HG03457 (cell line): ENCODE measurements around the gene HCAR3.
"Not testable (repeated sequence)": the region's sequence is repeated elsewhere in the genome, so short reads cannot be mapped to it uniquely, and the experiment has no call there.

Source experiments
- ATAC-seq: cut with Tn5 transposase; IDR thresholded peaks from one replicate; pipeline ENCODE4 v1.9.1; 2021; ENCODE audit warnings: moderate number of reproducible peaks; ENCODE audit not compliant: unreplicated experiment

The HCAR3 gene

GRCh38 chr12:122724641-122725243 lies 8.1 kb upstream of the HCAR3 start:
- no peak for ATAC-seq

- ATAC-seq = no peak
These were observed 5.8 kb upstream of the HCAR3 start for GRCh38 chr12:122722387-122722786.

- ATAC-seq = no peak
These were observed 4.5 kb upstream of the HCAR3 start for GRCh38 chr12:122721057-122721545.

GRCh38 chr12:122715211-122715610 lies 1.4 kb downstream of the HCAR3 start:
- not testable (repeated sequence) for ATAC-seq

GRCh38 chr12:122713491-122714188 lies 3.0 kb downstream of the HCAR3 start:
- not testable (repeated sequence) for ATAC-seq

GRCh38 chr12:122711266-122711665 lies 5.3 kb downstream of the HCAR3 start:
- ATAC-seq = not testable (repeated sequence)

- not testable (repeated sequence) for ATAC-seq
These were observed 6.3 kb downstream of the HCAR3 start for GRCh38 chr12:122710341-122710740.

GRCh38 chr12:122709287-122709686 lies 7.3 kb downstream of the HCAR3 start:
- not testable (repeated sequence) for ATAC-seq

GRCh38 chr12:122703841-122704240 lies 12.8 kb downstream of the HCAR3 start:
- not testable (repeated sequence) for ATAC-seq

GRCh38 chr12:122702890-122703611 lies 13.6 kb downstream of the HCAR3 start, which contains the start of gene HCAR2:
TSS of gene HCAR2 (minus strand) at chr12:122703357. CDS start at chr12:122703283, 74 bp downstream.
- ATAC-seq = not testable (repeated sequence)

GRCh38 chr12:122701481-122701880 lies 15.1 kb downstream of the HCAR3 start:
- not testable (repeated sequence) for ATAC-seq

GRCh38 chr12:122700038-122700710 lies 16.4 kb downstream of the HCAR3 start:
- not testable (repeated sequence) for ATAC-seq

- not testable (repeated sequence) for ATAC-seq
These were observed 19.7 kb downstream of the HCAR3 start for GRCh38 chr12:122696922-122697321.

- ATAC-seq = no peak
These were observed 25.0 kb downstream of the HCAR3 start for GRCh38 chr12:122691566-122691965.

GRCh38 chr12:122688291-122688690 lies 28.3 kb downstream of the HCAR3 start:
- no peak for ATAC-seq

- no peak for ATAC-seq
These were observed 29.5 kb downstream of the HCAR3 start for GRCh38 chr12:122687086-122687485.

- ATAC-seq = no peak
These were observed 30.1 kb downstream of the HCAR3 start for GRCh38 chr12:122686538-122686937.

GRCh38 chr12:122684297-122684813 lies 32.3 kb downstream of the HCAR3 start:
- no peak for ATAC-seq

- ATAC-seq = no peak
These were observed 34.8 kb downstream of the HCAR3 start for GRCh38 chr12:122681814-122682213.

GRCh38 chr12:122680989-122681388 lies 35.6 kb downstream of the HCAR3 start:
- not testable (repeated sequence) for ATAC-seq

GRCh38 chr12:122676781-122677180 lies 39.8 kb downstream of the HCAR3 start:
- ATAC-seq = not testable (repeated sequence)
